H4 (cell line): ENCODE measurements around the gene MAN1B1. TPM values are rescaled to one million over a fixed set of nuclear protein-coding genes. Genes with fewer than 3 reads are reported as not detected.

Experiments
- DNase-seq: peaks from one replicate; pipeline ENCODE4 v3.0.0-alpha.2; 2015; ENCODE audit warnings: low spot score
- total RNA-seq: library from RNA; depleted of rRNA; stranded (reverse); fragments of >200 nt; shearing (Covaris generic); gene quantifications from 2 replicates; pipeline ENCODE4 v1.2.3, GENCODE V29; 2014; rRNA removed

Gene MAN1B1
- total RNA-seq, 1 experiment from 2014 or later: 38.6 TPM

GRCh38 chr9:137145731-137146526 is 59.1 kb downstream of the MAN1B1 start:
- DNase-seq: no peak

DNA sequence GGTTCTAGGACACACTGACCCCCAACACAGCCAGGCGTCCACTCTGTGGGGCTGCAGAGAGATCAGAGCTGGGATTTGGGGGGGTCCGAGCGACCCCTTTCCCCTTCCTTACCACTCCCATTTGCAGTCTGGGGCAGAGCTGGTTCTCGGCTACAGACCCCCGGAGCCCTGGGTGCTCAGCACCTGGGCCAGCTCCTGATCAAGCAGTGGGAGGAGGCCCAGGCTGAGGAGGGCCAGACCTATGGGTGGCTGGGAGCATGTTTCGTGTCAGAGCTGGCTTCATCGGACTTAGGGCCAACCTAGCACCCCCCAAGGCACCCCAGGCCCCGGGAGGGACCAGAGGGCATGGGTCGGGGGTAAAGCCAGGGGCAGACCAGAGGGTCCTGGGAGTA is 59.7 kb downstream of the MAN1B1 start:
- no peak for DNase-seq

DNA sequence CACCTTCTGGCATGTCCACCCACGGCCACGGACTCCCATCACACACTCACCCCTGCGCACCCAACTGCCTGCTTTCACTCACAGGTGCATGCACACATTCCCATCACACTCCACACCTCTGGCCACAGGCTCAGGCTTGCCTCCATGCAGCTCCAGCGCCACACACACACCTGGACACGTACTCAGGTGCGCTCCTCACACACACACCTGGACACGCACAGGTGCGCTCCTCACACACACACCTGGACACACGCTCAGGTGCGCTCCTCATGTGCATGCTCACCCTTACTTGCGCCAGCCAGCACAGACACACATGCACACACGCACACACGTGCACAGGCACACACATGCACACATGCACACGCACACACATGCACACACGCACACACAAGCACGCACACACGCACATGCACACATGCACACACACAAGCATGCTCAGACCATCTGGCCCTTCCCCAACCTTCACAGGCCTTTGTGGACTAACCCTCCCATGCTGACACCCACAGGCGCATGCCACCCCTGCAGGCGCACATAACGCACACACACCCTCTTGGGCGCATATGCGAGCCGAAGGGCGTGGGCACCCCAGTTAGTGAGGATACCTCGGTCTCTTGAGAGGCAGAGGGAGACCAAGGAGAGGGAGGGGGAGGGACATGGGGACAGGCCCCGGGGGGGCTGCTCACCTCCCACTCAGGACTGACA is 60.5 kb downstream of the MAN1B1 start:
- no peak for DNase-seq

DNA sequence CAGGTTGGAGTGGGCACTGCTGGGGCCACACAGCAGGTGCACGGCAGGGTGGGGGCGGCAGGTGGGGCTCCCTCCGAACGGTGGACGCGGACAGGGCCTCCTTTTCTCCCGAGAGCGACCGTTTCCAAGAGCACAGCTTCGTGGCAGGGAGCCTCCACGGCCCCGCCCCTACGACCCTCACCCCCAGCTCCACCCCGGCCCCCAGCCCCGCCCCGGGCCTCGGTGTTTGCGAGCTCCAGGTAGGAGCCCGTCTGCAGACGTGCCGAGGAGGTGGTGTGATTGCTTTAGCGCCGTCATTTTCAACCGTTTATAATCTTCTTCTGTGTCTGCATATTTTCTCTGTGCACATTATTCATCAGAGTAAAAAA is 61.0 kb downstream of the MAN1B1 start:
- DNase-seq: no peak

GRCh38 chr9:137148242-137148641 is 61.5 kb downstream of the MAN1B1 start:
- DNase-seq: no peak

DNA sequence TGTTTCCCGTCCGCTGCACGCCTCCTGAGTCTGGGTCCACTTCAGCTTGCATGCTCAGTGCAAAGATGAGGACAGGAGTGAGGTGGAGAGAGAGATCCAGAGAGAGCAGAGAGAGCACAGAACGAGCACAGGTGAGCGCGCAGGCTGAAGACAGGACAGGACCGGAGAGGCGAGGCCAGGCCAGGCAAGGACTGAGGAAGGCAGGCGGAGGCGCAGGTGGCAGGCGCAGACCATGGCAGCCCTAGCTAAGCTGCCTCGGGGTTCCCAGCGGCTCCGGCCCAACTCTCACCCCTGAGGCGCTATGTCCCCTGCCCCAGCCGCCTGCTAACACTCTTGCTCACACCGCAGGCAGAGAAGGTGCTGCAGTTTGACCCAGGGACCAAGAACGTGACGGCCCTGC is 61.9 kb downstream of the MAN1B1 start:
- no peak for DNase-seq

DNA sequence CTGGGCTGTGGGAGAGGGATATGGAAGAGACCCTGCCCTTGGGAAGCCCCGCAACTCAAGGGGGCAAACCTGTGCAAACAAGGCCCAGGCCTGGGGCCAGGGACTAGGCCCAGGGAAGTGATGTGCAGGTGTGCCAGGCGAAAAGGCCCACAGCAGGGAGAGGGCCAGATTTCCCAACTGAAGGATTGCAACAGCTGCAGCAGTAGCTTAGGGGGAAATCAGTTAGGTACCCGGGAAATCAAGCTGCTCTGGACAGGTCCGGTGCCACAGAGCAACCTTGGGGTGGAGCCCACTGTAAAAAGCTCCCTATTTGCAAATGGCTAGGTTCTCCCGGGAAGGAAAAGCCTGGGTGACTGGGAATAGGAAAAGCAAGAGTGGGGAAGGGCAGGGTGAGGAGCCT is 62.6 kb downstream of the MAN1B1 start:
- no peak for DNase-seq

GRCh38 chr9:137149942-137150616 is 63.3 kb downstream of the MAN1B1 start:
- DNase-seq: no peak

GRCh38 chr9:137150617-137151457 is 64.1 kb downstream of the MAN1B1 start:
- no peak for DNase-seq

GRCh38 chr9:137152844-137153405 is 66.1 kb downstream of the MAN1B1 start:
- no peak for DNase-seq

DNA sequence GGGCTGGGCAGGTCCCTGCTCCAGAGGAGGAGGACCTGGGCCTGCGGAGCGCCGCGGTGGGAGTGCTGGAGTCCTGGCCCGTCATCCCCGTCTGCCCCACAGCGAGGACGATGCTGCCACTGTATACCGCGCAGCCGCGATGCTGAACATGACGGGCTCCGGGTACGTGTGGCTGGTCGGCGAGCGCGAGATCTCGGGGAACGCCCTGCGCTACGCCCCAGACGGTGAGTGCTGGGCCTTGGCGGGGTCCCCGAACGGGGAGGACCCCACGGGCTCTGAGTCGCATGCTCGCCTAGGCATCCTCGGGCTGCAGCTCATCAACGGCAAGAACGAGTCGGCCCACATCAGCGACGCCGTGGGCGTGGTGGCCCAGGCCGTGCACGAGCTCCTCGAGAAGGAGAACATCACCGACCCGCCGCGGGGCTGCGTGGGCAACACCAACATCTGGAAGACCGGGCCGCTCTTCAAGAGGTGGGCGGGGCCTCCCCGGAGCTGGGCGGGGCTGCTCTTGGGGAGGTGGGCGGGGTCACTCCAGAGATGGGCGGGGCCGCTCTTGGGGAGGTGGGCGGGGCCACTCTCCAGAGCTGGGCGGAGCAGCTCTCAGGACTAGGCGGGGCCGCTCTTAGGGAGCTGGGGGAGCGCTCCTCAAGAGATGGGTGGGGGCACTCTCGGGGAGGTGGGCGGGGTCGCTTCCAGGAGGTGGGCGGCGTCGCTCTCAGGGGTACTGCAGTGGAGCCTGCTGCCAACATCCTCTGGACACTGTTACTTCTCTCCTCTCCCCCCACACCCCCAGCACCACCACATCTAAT is 70.0 kb downstream of the MAN1B1 start:
- DNase-seq: no peak

- no peak for DNase-seq
These were observed 71.0 kb downstream of the MAN1B1 start for GRCh38 chr9:137157618-137158415.

- no peak for DNase-seq
These were observed 71.8 kb downstream of the MAN1B1 start for GRCh38 chr9:137158625-137159024.

Other genes starting within 250 kb of the MAN1B1 start
- gene AJM1, start 244.5 kb upstream of the MAN1B1 start, total RNA-seq: 0.06 and 0.21 TPM in 2 replicates
- gene PHPT1, start 237.6 kb upstream of the MAN1B1 start, total RNA-seq: 100 and 119 TPM in 2 replicates
- gene MAMDC4, start 234.6 kb upstream of the MAN1B1 start, total RNA-seq: 0.12 and 0.15 TPM in 2 replicates
- 458 and 510 TPM in 2 replicates for gene EDF1, start 220.7 kb upstream of the MAN1B1 start, total RNA-seq
- gene TRAF2, start 200.5 kb upstream of the MAN1B1 start, total RNA-seq: 8.1 and 11.3 TPM in 2 replicates
- 56.2 and 83.0 TPM in 2 replicates for gene FBXW5, start 142.2 kb upstream of the MAN1B1 start, total RNA-seq
- not detected in 2 replicates for gene C8G, start 141.7 kb upstream of the MAN1B1 start, total RNA-seq
- not detected in 2 replicates for gene LCN12, start 134.7 kb upstream of the MAN1B1 start, total RNA-seq
- gene PTGDS, start 109.5 kb upstream of the MAN1B1 start, total RNA-seq: not detected in 2 replicates
- gene LCNL1, start 104.0 kb upstream of the MAN1B1 start, total RNA-seq: not detected in 2 replicates
- gene PAXX, start 94.6 kb upstream of the MAN1B1 start, total RNA-seq: 32.0 and 41.3 TPM in 2 replicates
- gene CLIC3, start 90.4 kb upstream of the MAN1B1 start, total RNA-seq: 0.64 TPM in 1 of 2 replicates, not detected in the other
- 4.9 and 22.4 TPM in 2 replicates for gene ABCA2, start 58.7 kb upstream of the MAN1B1 start, total RNA-seq
- not detected in 2 replicates for gene FUT7, start 54.9 kb upstream of the MAN1B1 start, total RNA-seq
- gene NPDC1, start 40.8 kb upstream of the MAN1B1 start, total RNA-seq: 1.2 and 4.1 TPM in 2 replicates
- not detected in 2 replicates for gene ENTPD2, start 32.9 kb upstream of the MAN1B1 start, total RNA-seq
- gene SAPCD2, start 16.4 kb upstream of the MAN1B1 start, total RNA-seq: 5.9 and 12.4 TPM in 2 replicates
- 6.6 and 7.4 TPM in 2 replicates for gene UAP1L1, start 9.5 kb upstream of the MAN1B1 start, total RNA-seq
- 34.8 and 52.2 TPM in 2 replicates for gene DPP7, start 27.7 kb downstream of the MAN1B1 start, total RNA-seq
- not detected in 2 replicates for gene GRIN1, start 52.2 kb downstream of the MAN1B1 start, total RNA-seq
- 0.10 and 0.12 TPM in 2 replicates for gene LRRC26, start 83.1 kb downstream of the MAN1B1 start, total RNA-seq
- not detected in 2 replicates for gene TMEM210, start 85.1 kb downstream of the MAN1B1 start, total RNA-seq
- 8.2 and 13.4 TPM in 2 replicates for gene ANAPC2, start 101.6 kb downstream of the MAN1B1 start, total RNA-seq
- 71.6 and 91.9 TPM in 2 replicates for gene SSNA1, start 101.7 kb downstream of the MAN1B1 start, total RNA-seq
- 1.2 and 3.4 TPM in 2 replicates for gene TPRN, start 113.8 kb downstream of the MAN1B1 start, total RNA-seq
- 63.4 and 69.8 TPM in 2 replicates for gene TMEM203, start 118.7 kb downstream of the MAN1B1 start, total RNA-seq
- gene NDOR1, start 118.7 kb downstream of the MAN1B1 start, total RNA-seq: 4.0 and 4.9 TPM in 2 replicates
- gene RNF208, start 135.3 kb downstream of the MAN1B1 start, total RNA-seq: 0.31 TPM in 1 of 2 replicates, not detected in the other
- 0.14 and 0.37 TPM in 2 replicates for gene CYSRT1, start 138.2 kb downstream of the MAN1B1 start, total RNA-seq
- not detected in 2 replicates for gene RNF224, start 140.5 kb downstream of the MAN1B1 start, total RNA-seq
- not detected in 2 replicates for gene SLC34A3, start 143.9 kb downstream of the MAN1B1 start, total RNA-seq
- gene TUBB4B, start 154.3 kb downstream of the MAN1B1 start, total RNA-seq: 164 and 180 TPM in 2 replicates
- gene STPG3, start 164.3 kb downstream of the MAN1B1 start, total RNA-seq: not detected in 2 replicates
- gene NELFB, start 168.3 kb downstream of the MAN1B1 start, total RNA-seq: 29.5 and 33.0 TPM in 2 replicates
- 0.37 and 1.3 TPM in 2 replicates for gene TOR4A, start 190.7 kb downstream of the MAN1B1 start, total RNA-seq
- 0.37 TPM in 1 of 2 replicates, not detected in the other for gene NRARP, start 215.3 kb downstream of the MAN1B1 start, total RNA-seq